ENCODE data around the gene LIMK2.

- TF ChIP-seq CTCF (IDR thresholded peaks at IDR 0.05; ENCODE audit: low read length): no peak
- TF ChIP-seq EZH2 (optimal IDR thresholded peaks at IDR 0.05; ENCODE audit: low read depth, low read length): no peak
- TF ChIP-seq EZH2phosphoT487 (IDR thresholded peaks at IDR 0.05; ENCODE audit: low read length): no peak
Observed at GRCh38 chr22:31329029-31329428, 116.9 kb downstream of the LIMK2 start.
